GM21447 (cell line): Measurements from ENCODE around the gene SMAGP.

Experiments used
- ATAC-seq: cut with Tn5 transposase; IDR thresholded peaks from one replicate; pipeline ENCODE4 v1.9.1; 2021; ENCODE audit not compliant: unreplicated experiment

SMAGP gene

GRCh38 chr12:51198568-51199365, 71.4 kb downstream of the SMAGP start:
- no peak for ATAC-seq

DNA sequence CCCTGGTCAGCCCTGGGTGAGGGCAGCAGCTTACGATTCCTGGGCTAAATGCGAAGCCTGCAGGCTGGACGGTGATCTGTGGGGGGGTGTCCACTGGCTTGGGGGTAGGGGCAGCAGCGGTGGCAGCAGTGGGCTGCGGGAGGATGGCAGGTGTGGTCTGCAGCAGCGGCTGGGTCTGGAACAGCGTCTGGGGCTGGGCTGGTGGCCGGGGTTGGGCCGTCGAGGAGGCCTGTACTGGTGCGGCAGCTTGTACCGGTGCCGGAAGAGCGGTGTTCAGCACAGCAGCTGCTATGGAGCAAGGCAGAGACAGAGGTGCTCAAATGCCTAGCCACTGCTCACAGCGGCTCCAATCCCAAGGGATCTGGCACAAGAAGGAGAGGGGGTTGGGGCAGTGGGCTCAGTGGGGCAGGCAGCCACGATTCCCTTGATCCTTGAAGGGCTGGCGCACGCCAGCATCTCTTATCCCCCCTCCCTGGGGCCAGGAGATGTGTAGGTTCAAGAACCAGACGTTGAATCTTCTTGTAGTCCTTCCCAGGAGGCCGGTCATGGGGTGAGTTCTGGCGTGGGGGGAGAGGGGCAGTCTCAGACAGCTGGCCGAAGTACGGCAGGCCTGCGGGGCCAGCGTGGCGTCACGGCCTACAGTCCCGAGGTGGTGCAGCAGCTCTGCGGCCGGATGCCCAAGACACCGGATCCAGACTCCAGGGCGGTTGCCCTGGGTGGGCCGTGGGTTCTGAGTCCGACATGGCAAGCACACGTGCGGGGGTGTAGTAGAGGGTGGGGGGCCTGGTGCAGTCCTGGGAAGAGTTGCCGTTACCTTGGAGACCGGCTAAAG, 72.3 kb downstream of the SMAGP start:
- ATAC-seq: no peak

GRCh38 chr12:51196547-51196946, 73.7 kb downstream of the SMAGP start:
- ATAC-seq: no peak

DNA sequence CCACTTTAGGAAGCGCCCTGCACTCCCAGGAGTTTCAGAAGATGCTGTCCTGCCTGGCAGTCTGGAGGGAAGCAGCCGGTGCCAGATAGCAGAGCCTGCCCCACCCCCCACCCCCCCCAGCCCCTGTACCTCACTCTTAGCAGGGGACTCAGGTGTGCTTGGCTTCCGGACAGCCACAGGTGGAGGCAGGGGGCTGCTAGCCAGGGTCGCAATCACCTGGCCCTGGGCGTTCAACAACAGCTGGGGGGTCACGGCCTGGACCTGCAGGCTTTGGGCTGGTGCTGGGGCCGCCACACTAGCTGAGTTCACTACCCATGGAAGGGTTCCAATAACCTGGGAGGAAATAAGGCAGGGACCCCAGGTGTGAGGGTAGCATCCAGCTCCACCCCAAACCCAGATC, 74.4 kb downstream of the SMAGP start:
- ATAC-seq: no peak
